Smooth muscle cell (in vitro differentiated cells): Measurements from ENCODE around the gene DLGAP3. TPM values are rescaled to one million over a fixed set of nuclear protein-coding genes. Genes with fewer than 3 reads are reported as not detected.

ENCODE experiments used
- DNase-seq: peaks from one replicate; lab custom pipeline; 2025; ENCODE audit not compliant: unreplicated experiment; lab: John Stamatoyannopoulos, UW
- H2AFZ ChIP-seq: fragments of 200-600 bp; sonication (generic); 2 replicates; pipeline ENCODE4 v1.6.0; 2016; ENCODE audit warnings: antibody characterized with exemption, low read depth, mild to moderate bottlenecking
- H3F3A ChIP-seq: fragments of 200-600 bp; sonication (generic); 2 replicates; pipeline ENCODE4 v1.6.0; 2017; ENCODE audit warnings: antibody characterized with exemption, low read depth
- H3K27ac ChIP-seq: fragments of 200-600 bp; sonication (generic); 2 replicates; pipeline ENCODE4 v1.5.1; 2016; ENCODE audit warnings: low read depth, mild to moderate bottlenecking
- H3K27me3 ChIP-seq: fragments of 200-600 bp; sonication (generic); 2 replicates; pipeline ENCODE4 v1.6.1; 2016; ENCODE audit warnings: low read depth, mild to moderate bottlenecking
- H3K36me3 ChIP-seq: fragments of 200-600 bp; sonication (generic); 2 replicates; pipeline ENCODE4 v1.5.1; 2016; ENCODE audit warnings: low read depth
- H3K4me1 ChIP-seq: fragments of 200-600 bp; sonication (generic); 2 replicates; pipeline ENCODE4 v1.5.1; 2016; ENCODE audit warnings: low read depth
- H3K4me2 ChIP-seq: fragments of 200-600 bp; sonication (generic); 2 replicates; pipeline ENCODE4 v1.6.0; 2016; ENCODE audit warnings: mild to moderate bottlenecking
- H3K4me3 ChIP-seq: fragments of 200-600 bp; sonication (generic); 2 replicates; pipeline ENCODE4 v1.5.1; 2016; ENCODE audit warnings: mild to moderate bottlenecking
- H3K79me2 ChIP-seq: fragments of 200-600 bp; sonication (generic); 2 replicates; pipeline ENCODE4 v1.6.0; 2016; ENCODE audit warnings: low read depth, mild to moderate bottlenecking
- H3K9ac ChIP-seq: fragments of 200-600 bp; sonication (generic); 2 replicates; pipeline ENCODE4 v1.6.0; 2016; ENCODE audit warnings: low read depth
- H3K9me3 ChIP-seq: fragments of 200-600 bp; sonication (generic); replicated peaks from 2 replicates; pipeline ENCODE4 v1.5.1; 2016; ENCODE audit warnings: low read depth
- H4K20me1 ChIP-seq: fragments of 200-600 bp; sonication (generic); 2 replicates; pipeline ENCODE4 v1.6.0; 2016; ENCODE audit warnings: low read depth
- CTCF ChIP-seq: fragments of 200-600 bp; sonication (generic); IDR thresholded peaks from 2 replicates; pipeline ENCODE4 v1.5.1; 2017; ENCODE audit warnings: borderline replicate concordance, mild to moderate bottlenecking, antibody characterized with exemption; ENCODE audit not compliant: insufficient read depth, poor library complexity, severe bottlenecking
- WGBS: methylation state at CpG from one replicate; pipeline ENCODE4 v1.1.7; 2016; ENCODE audit warnings: low lambda C conversion rate; 5-methylcytosine and 5-hydroxymethylcytosine counted together
- polyA plus RNA-seq: library from polyadenylated mRNA; unstranded; fragments of >200 nt; fragmentation: Nextera tagmentation; extraction: Ambion mirVana; gene quantifications from 2 replicates; pipeline ENCODE4 v1.2.1, GENCODE V29; 2016
- total RNA-seq: library from RNA; depleted of rRNA; stranded (reverse); fragments of >200 nt; gene quantifications from 2 replicates; pipeline ENCODE4 v1.2.3, GENCODE V29; 2014

DLGAP3 gene
- total and polyA plus RNA-seq, 2 experiments from 2014 or later, result not detected

GRCh38 chr1:34977210-34977471, 47.7 kb upstream of the DLGAP3 start:
- Histone ChIP-seq H3K9ac (no peak overlapping the region), H3K4me1 (no peaks in the 10 kb centered on the region), H3F3A (no peaks in the 10 kb centered on the region), H3K4me2 (no peak overlapping the region), H3K79me2 (no peaks in the 10 kb centered on the region), H3K27ac (no peak overlapping the region), H3K9me3 (no peaks in the 10 kb centered on the region), H3K36me3 (no peaks in the 10 kb centered on the region), H4K20me1 (no peaks in the 10 kb centered on the region), H3K4me3 (no peak overlapping the region), H2AFZ (no peak overlapping the region), H3K27me3 (no peaks in the 10 kb centered on the region)
- no peak for TF ChIP-seq CTCF
- no peak for DNase-seq
- WGBS, result 94% methylated on average over 13 of the region's 13 CpGs

GRCh38 chr1:34976384-34977209, 47.1 kb upstream of the DLGAP3 start:
- Histone ChIP-seq H3F3A (no peaks in the 10 kb centered on the region), H3K4me3 (no peak overlapping the region), H3K4me1 (peaks cover under 1% of the 10 kb centered on the region), H3K9me3 (no peaks in the 10 kb centered on the region), H3K4me2 (no peak overlapping the region), H3K79me2 (no peaks in the 10 kb centered on the region), H3K36me3 (no peaks in the 10 kb centered on the region), H3K27me3 (no peaks in the 10 kb centered on the region), H3K9ac (no peak overlapping the region), H3K27ac (no peak overlapping the region), H4K20me1 (no peaks in the 10 kb centered on the region), H2AFZ (no peak overlapping the region)
- TF ChIP-seq CTCF, result no peak
- 97% methylated on average over 66 of the region's 72 CpGs for WGBS
- no peak for DNase-seq

GRCh38 chr1:34975771-34976170, 46.3 kb upstream of the DLGAP3 start:
- Histone ChIP-seq H2AFZ (no peak overlapping the region), H3K9ac (no peak overlapping the region), H3K27me3 (no peaks in the 10 kb centered on the region), H3K27ac (no peak overlapping the region), H3K79me2 (no peaks in the 10 kb centered on the region), H3K9me3 (no peaks in the 10 kb centered on the region), H3K4me1 (peaks cover 7% of the 10 kb centered on the region), H3K4me3 (no peak overlapping the region), H3K36me3 (no peaks in the 10 kb centered on the region), H3F3A (no peaks in the 10 kb centered on the region), H4K20me1 (no peaks in the 10 kb centered on the region), H3K4me2 (no peak overlapping the region)
- 91% methylated on average over 6 of the region's 6 CpGs for WGBS
- no peak for TF ChIP-seq CTCF
- no peak for DNase-seq

- no peak for TF ChIP-seq CTCF
- no peaks in the 10 kb centered on the region for H3K27me3 ChIP-seq
- H3K27ac ChIP-seq, result no peak overlapping the region
- no peaks in the 10 kb centered on the region for H3K36me3 ChIP-seq
- H4K20me1 ChIP-seq, result no peaks in the 10 kb centered on the region
- H3K79me2 ChIP-seq, result no peaks in the 10 kb centered on the region
- no peaks in the 10 kb centered on the region for H3F3A ChIP-seq
- DNase-seq, result no peak
- H3K4me1 ChIP-seq, result peaks cover 7% of the 10 kb centered on the region
- WGBS, result 86% methylated on average over 3 of the region's 3 CpGs
- H3K9me3 ChIP-seq, result no peaks in the 10 kb centered on the region
- H3K4me2 ChIP-seq, result no peak overlapping the region
- no peak overlapping the region for H3K9ac ChIP-seq
- H2AFZ ChIP-seq, result no peak overlapping the region
- H3K4me3 ChIP-seq, result no peak overlapping the region
These were observed 45.9 kb upstream of the DLGAP3 start for GRCh38 chr1:34975338-34975737.
